Right lobe of liver (tissue), 4 donors: Measurements from ENCODE around the gene PIF1.

Experiments
- POLR2A ChIP-seq: fragments of 450-650 bp; IDR thresholded peaks from one replicate; pipeline ENCODE4 v1.6.1; 2017; ENCODE audit warnings: antibody characterized with exemption, mild to moderate bottlenecking
- TF ChIP-seq, protein P1 (sequence below), 4 donors: fragments of 200-600 bp in 3 of 4; fragments of 450-650 bp in 1 of 4; IDR thresholded peaks; one replicate each; pipeline versions ENCODE4 v1.5.1 to v1.8.0; 2016 to 2022; ENCODE audit warnings: antibody characterized with exemption in 4 of 4, mild to moderate bottlenecking in 2 of 4
- donor health status: DM: no; HTN: no; CAD: no.
- donor health status: DM: no; HTN: no; CAD: no.
- donor health status: DM: no; HTN: yes; CAD: no.

DNA sequence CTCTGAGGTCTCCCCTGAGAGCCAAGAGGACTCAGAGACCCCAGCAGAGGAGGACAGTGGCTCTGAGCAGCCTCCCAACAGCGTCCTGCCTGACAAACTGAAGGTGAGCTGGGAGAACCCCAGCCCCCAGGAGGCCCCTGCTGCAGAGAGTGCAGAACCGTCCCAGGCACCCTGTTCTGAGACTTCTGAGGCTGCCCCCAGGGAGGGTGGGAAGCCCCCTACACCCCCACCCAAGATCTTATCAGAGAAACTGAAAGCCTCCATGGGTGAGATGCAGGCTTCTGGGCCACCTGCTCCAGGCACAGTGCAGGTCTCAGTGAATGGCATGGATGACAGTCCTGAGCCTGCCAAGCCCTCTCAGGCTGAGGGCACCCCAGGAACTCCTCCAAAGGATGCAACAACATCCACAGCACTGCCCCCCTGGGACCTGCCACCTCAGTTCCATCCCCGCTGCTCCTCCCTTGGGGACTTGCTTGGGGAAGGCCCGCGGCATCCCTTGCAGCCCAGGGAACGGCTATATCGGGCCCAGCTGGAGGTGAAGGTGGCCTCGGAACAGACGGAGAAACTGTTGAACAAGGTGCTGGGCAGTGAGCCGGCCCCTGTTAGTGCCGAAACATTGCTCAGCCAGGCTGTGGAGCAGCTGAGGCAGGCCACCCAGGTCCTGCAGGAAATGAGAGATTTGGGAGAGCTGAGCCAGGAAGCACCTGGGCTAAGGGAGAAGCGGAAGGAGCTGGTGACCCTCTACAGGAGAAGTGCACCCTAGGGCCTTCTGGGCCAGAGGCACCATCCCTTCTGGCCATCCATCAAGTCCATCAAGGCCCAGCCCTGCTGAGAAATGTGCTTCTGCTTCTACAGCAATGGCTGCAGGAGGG is 39.9 kb upstream of the PIF1 start:
- no peak for TF ChIP-seq POLR2A
- TF ChIP-seq, protein P1, sequence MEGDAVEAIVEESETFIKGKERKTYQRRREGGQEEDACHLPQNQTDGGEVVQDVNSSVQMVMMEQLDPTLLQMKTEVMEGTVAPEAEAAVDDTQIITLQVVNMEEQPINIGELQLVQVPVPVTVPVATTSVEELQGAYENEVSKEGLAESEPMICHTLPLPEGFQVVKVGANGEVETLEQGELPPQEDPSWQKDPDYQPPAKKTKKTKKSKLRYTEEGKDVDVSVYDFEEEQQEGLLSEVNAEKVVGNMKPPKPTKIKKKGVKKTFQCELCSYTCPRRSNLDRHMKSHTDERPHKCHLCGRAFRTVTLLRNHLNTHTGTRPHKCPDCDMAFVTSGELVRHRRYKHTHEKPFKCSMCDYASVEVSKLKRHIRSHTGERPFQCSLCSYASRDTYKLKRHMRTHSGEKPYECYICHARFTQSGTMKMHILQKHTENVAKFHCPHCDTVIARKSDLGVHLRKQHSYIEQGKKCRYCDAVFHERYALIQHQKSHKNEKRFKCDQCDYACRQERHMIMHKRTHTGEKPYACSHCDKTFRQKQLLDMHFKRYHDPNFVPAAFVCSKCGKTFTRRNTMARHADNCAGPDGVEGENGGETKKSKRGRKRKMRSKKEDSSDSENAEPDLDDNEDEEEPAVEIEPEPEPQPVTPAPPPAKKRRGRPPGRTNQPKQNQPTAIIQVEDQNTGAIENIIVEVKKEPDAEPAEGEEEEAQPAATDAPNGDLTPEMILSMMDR (IDR thresholded peaks at IDR 0.05) = no peak
